GM03348 (cell line): ENCODE results near the gene PNPO.

Experiments
- DNase-seq: peaks from one replicate; pipeline ENCODE4 v3.0.0; 2012; ENCODE audit warnings: low spot score

Gene PNPO

GRCh38 chr17:47998044-47998443 lies 56.7 kb downstream of the PNPO start:
- DNase-seq: no peak
